Stimulated activated naive B cell treated with anti-CD40 and anti-IgM and Interleukin-4, amounts not matched to agents 10 μg/mL and 1 μg/mL and 100 μg/mL, for 72 hours (primary cell): ENCODE data around the gene LSM4.
"Not testable (repeated sequence)": the region's sequence is repeated elsewhere in the genome, so short reads cannot be mapped to it uniquely, and the experiment has no call there.

ENCODE experiments used
- ATAC-seq, 2 donors: fragments of 150-1000 bp; cut with Tn5 transposase; replicated peaks; 2 replicates each; pipeline ENCODE4 v1.10.0; 2021; ENCODE audit warnings: moderate library complexity in 1 of 2
- DNase-seq: peaks from one replicate; pipeline ENCODE4 v3.0.0; 2021
- H3K27ac Mint-ChIP-seq: one replicate; pipeline ENCODE4 v1.8.0; 2022; ENCODE audit warnings: mild to moderate bottlenecking, mixed read lengths
- H3K27me3 Mint-ChIP-seq, 2 donors: one replicate each; pipeline ENCODE4 v1.8.0; 2022; ENCODE audit warnings: mixed read lengths in 2 of 2
- H3K36me3 Mint-ChIP-seq, 2 donors: one replicate each; pipeline ENCODE4 v1.8.0; 2022; ENCODE audit warnings: mixed read lengths in 2 of 2, mild to moderate bottlenecking in 1 of 2
- H3K4me1 Mint-ChIP-seq, 2 donors: one replicate each; pipeline ENCODE4 v1.8.0; 2022; ENCODE audit warnings: mixed read lengths in 2 of 2, mild to moderate bottlenecking in 1 of 2
- H3K4me3 Mint-ChIP-seq, 2 donors: one replicate each; pipeline ENCODE4 v1.8.0; 2022; ENCODE audit warnings: mild to moderate bottlenecking in 2 of 2, mixed read lengths in 2 of 2, moderate library complexity in 1 of 2
- H3K9me3 Mint-ChIP-seq, 2 donors: one replicate each; pipeline ENCODE4 v1.8.0; 2022; ENCODE audit warnings: mixed read lengths in 2 of 2, mild to moderate bottlenecking in 1 of 2

The LSM4 gene

GRCh38 chr19:18322759-18323460 lies at the start of gene LSM4:
Gene LSM4, minus strand, starts transcription at chr19:18323076. Its CDS starts 56 bp downstream, at chr19:18323020.
- Mint-ChIP-seq H3K4me3 (peak within 1 kb of the TSS; percentile 89), H3K27ac (peak within 1 kb of the TSS; percentile 97), H3K36me3 (peaks cover 23 to 34% of the 10 kb centered on the region in 2 donors), H3K27me3 (no peaks in the 10 kb centered on the region), H3K4me1 (peaks cover 32 to 56% of the 10 kb centered on the region in 2 donors), H3K9me3 (no peaks in the 10 kb centered on the region)
- ATAC-seq (peak; percentile 97), DNase-seq (peak; percentile 99)

GRCh38 chr19:18368504-18369222 lies 45.8 kb upstream of the LSM4 start:
- Mint-ChIP-seq H3K4me1 (peaks cover 5 to 9% of the 10 kb centered on the region in 2 donors), H3K27me3 (no peaks in the 10 kb centered on the region), H3K27ac (no peak overlapping the region), H3K9me3 (no peaks in the 10 kb centered on the region), H3K4me3 (no peak overlapping the region), H3K36me3 (peaks cover 25 to 26% of the 10 kb centered on the region in 2 donors)
- no peak for DNase-seq
- no peak for ATAC-seq

- Mint-ChIP-seq H3K27ac (no peak overlapping the region), H3K36me3 (peaks cover 39 to 41% of the 10 kb centered on the region in 2 donors), H3K4me3 (no peak overlapping the region), H3K27me3 (no peaks in the 10 kb centered on the region), H3K9me3 (no peaks in the 10 kb centered on the region), H3K4me1 (peaks cover 0 to 6% of the 10 kb centered on the region in 2 donors)
- ATAC-seq, result no peak
- no peak for DNase-seq
These were observed 43.2 kb upstream of the LSM4 start for GRCh38 chr19:18366021-18366435.

GRCh38 chr19:18364826-18365528 lies 42.1 kb upstream of the LSM4 start:
- no peaks in the 10 kb centered on the region for H3K9me3 Mint-ChIP-seq

GRCh38 chr19:18364277-18364825 lies 41.5 kb upstream of the LSM4 start:
- ATAC-seq, H3K4me3 Mint-ChIP-seq, H3K27ac Mint-ChIP-seq, H3K9me3 Mint-ChIP-seq, H3K4me1 Mint-ChIP-seq, DNase-seq, H3K27me3 Mint-ChIP-seq: not testable (repeated sequence)
- H3K36me3 Mint-ChIP-seq, result peaks cover 46 to 49% of the 10 kb centered on the region in 2 donors

More at GRCh38 chr19:18364826-18365528, 42.1 kb upstream of the LSM4 start:
- H3K27me3 Mint-ChIP-seq, result no peaks in the 10 kb centered on the region
- H3K27ac Mint-ChIP-seq, result peak overlapping the region; percentile 49
- ATAC-seq (peak in 1 of 2 donors; percentile 23), DNase-seq (no peak)
- peaks cover 40 to 42% of the 10 kb centered on the region in 2 donors for H3K36me3 Mint-ChIP-seq
- H3K4me3 Mint-ChIP-seq, result no peak overlapping the region
- H3K4me1 Mint-ChIP-seq, result peaks cover 0 to 6% of the 10 kb centered on the region in 2 donors

GRCh38 chr19:18363787-18364186 lies 40.9 kb upstream of the LSM4 start:
- no peak overlapping the region for H3K4me3 Mint-ChIP-seq
- no peak for ATAC-seq
- no peaks in the 10 kb centered on the region for H3K9me3 Mint-ChIP-seq
- no peak for DNase-seq
- H3K27ac Mint-ChIP-seq, result no peak overlapping the region
- H3K36me3 Mint-ChIP-seq, result peaks cover 49 to 53% of the 10 kb centered on the region in 2 donors
- H3K27me3 Mint-ChIP-seq, result no peaks in the 10 kb centered on the region
- H3K4me1 Mint-ChIP-seq, result peaks cover 0 to 6% of the 10 kb centered on the region in 2 donors

- no peak for ATAC-seq
- H3K4me3 Mint-ChIP-seq, result no peak overlapping the region
These were observed 40.2 kb upstream of the LSM4 start for GRCh38 chr19:18362934-18363542.

GRCh38 chr19:18361646-18362045 lies 38.8 kb upstream of the LSM4 start:
- H3K27me3 Mint-ChIP-seq, result no peaks in the 10 kb centered on the region
- H3K36me3 Mint-ChIP-seq, result peaks cover 58 to 65% of the 10 kb centered on the region in 2 donors
- H3K27ac Mint-ChIP-seq, result no peak overlapping the region
- H3K9me3 Mint-ChIP-seq, result no peaks in the 10 kb centered on the region
- H3K4me3 Mint-ChIP-seq, result no peak overlapping the region
- no peak for ATAC-seq
- H3K4me1 Mint-ChIP-seq, result peaks cover 0 to 7% of the 10 kb centered on the region in 2 donors
- DNase-seq, result no peak

More at GRCh38 chr19:18362934-18363542, 40.2 kb upstream of the LSM4 start:
- no peak for DNase-seq
- H3K27ac Mint-ChIP-seq, result no peak overlapping the region
- H3K27me3 Mint-ChIP-seq, result no peaks in the 10 kb centered on the region
- H3K9me3 Mint-ChIP-seq, result no peaks in the 10 kb centered on the region
- H3K4me1 Mint-ChIP-seq, result peaks cover 0 to 6% of the 10 kb centered on the region in 2 donors
- H3K36me3 Mint-ChIP-seq, result peaks cover 53 to 58% of the 10 kb centered on the region in 2 donors

- peaks cover 44 to 49% of the 10 kb centered on the region in 2 donors for H3K36me3 Mint-ChIP-seq
These were observed 34.2 kb upstream of the LSM4 start for GRCh38 chr19:18357041-18357440.

GRCh38 chr19:18354743-18355142 lies 31.9 kb upstream of the LSM4 start:
- not testable (repeated sequence) for H3K9me3 Mint-ChIP-seq, ATAC-seq, H3K27me3 Mint-ChIP-seq, DNase-seq, H3K4me3 Mint-ChIP-seq, H3K4me1 Mint-ChIP-seq, H3K27ac Mint-ChIP-seq
- peaks cover 36 to 44% of the 10 kb centered on the region in 2 donors for H3K36me3 Mint-ChIP-seq

More at GRCh38 chr19:18357041-18357440, 34.2 kb upstream of the LSM4 start:
- no peak for ATAC-seq
- no peak for DNase-seq
- Mint-ChIP-seq H3K9me3 (no peaks in the 10 kb centered on the region), H3K4me1 (peaks cover 0 to 2% of the 10 kb centered on the region in 2 donors), H3K27me3 (no peaks in the 10 kb centered on the region), H3K4me3 (no peak overlapping the region), H3K27ac (no peak overlapping the region)

GRCh38 chr19:18353378-18354005 lies 30.6 kb upstream of the LSM4 start:
- H3K36me3 Mint-ChIP-seq, result peaks cover 28 to 33% of the 10 kb centered on the region in 2 donors
- no peak overlapping the region for H3K27ac Mint-ChIP-seq
- no peaks in the 10 kb centered on the region for H3K27me3 Mint-ChIP-seq
- peaks cover 0 to 4% of the 10 kb centered on the region in 2 donors for H3K4me1 Mint-ChIP-seq
- no peak overlapping the region for H3K4me3 Mint-ChIP-seq
- H3K9me3 Mint-ChIP-seq, result no peaks in the 10 kb centered on the region
- DNase-seq, result no peak
- ATAC-seq, result no peak

- DNase-seq, result no peak
- H3K9me3 Mint-ChIP-seq, result no peaks in the 10 kb centered on the region
- peaks cover 22 to 32% of the 10 kb centered on the region in 2 donors for H3K36me3 Mint-ChIP-seq
- H3K4me3 Mint-ChIP-seq, result no peak overlapping the region
- no peak overlapping the region for H3K27ac Mint-ChIP-seq
- H3K27me3 Mint-ChIP-seq, result no peaks in the 10 kb centered on the region
- no peak for ATAC-seq
- H3K4me1 Mint-ChIP-seq, result peaks cover 0 to 2% of the 10 kb centered on the region in 2 donors
These were observed 28.7 kb upstream of the LSM4 start for GRCh38 chr19:18351544-18351943.

GRCh38 chr19:18350490-18350889 lies 27.6 kb upstream of the LSM4 start:
- no peak overlapping the region for H3K4me3 Mint-ChIP-seq
- no peaks in the 10 kb centered on the region for H3K27me3 Mint-ChIP-seq
- H3K4me1 Mint-ChIP-seq, result peaks cover 2 to 7% of the 10 kb centered on the region in 2 donors
- no peak for ATAC-seq
- H3K36me3 Mint-ChIP-seq, result peaks cover 24 to 33% of the 10 kb centered on the region in 2 donors
- no peak for DNase-seq
- H3K9me3 Mint-ChIP-seq, result no peaks in the 10 kb centered on the region
- H3K27ac Mint-ChIP-seq, result no peak overlapping the region
